Common myeloid progenitor, CD34-positive (primary cell): ENCODE results near the gene STK24.

Source experiments
- CTCF ChIA-PET: fragments of 350-600 bp; sonication (Branson Sonifier 250); formaldehyde crosslinking; loops from one replicate; lab custom pipeline; 2021; ENCODE audit warnings: antibody characterized with exemption; lab: Charles Lee
- POLR2A ChIA-PET: fragments of 350-600 bp; sonication (Branson Sonifier 250); formaldehyde crosslinking; loops from one replicate; lab custom pipeline; 2021; ENCODE audit warnings: antibody characterized with exemption; lab: Charles Lee
- DNase-seq, 3 donors: peaks; one replicate each; pipeline versions ENCODE4 v3.0.0 to v3.0.0-alpha.2; 2013
- H3K27ac ChIP-seq, 2 experiments: 1 replicate in 1 of 2; 2 replicates in 1 of 2; pipeline ENCODE4 v1.7.0; 2013; ENCODE audit warnings: inconsistent platforms in 2 of 2, low read length in 2 of 2, mild to moderate bottlenecking in 2 of 2, low read depth in 1 of 2, moderate library complexity in 1 of 2; ENCODE audit not compliant: severe bottlenecking in 2 of 2, insufficient read depth in 1 of 2, poor library complexity in 1 of 2
- H3K27me3 ChIP-seq, 5 experiments: replicated peaks in 2 of 5; 1 replicate in 3 of 5; 2 replicates in 2 of 5; pipeline versions ENCODE4 v1.6.1 to v1.7.0; 2013; ENCODE audit warnings: low read length in 4 of 5, mild to moderate bottlenecking in 2 of 5, moderate library complexity in 2 of 5, inconsistent platforms in 1 of 5; ENCODE audit not compliant: insufficient read depth in 5 of 5, control insufficient read depth in 4 of 5
- H3K36me3 ChIP-seq, 4 experiments: 1 replicate in 2 of 4; 2 replicates in 2 of 4; pipeline versions ENCODE4 v1.6.1 to v1.7.0; 2013; ENCODE audit warnings: low read length in 3 of 4, control low read depth in 1 of 4, mild to moderate bottlenecking in 1 of 4; ENCODE audit not compliant: control insufficient read depth in 4 of 4, insufficient read depth in 4 of 4
- H3K4me1 ChIP-seq, 4 experiments: 1 replicate in 3 of 4; 2 replicates in 1 of 4; pipeline versions ENCODE4 v1.6.1 to v1.7.1; 2013; ENCODE audit warnings: low read length in 3 of 4, mild to moderate bottlenecking in 3 of 4, control low read depth in 1 of 4, inconsistent platforms in 1 of 4, moderate library complexity in 1 of 4; ENCODE audit not compliant: control insufficient read depth in 4 of 4, insufficient read depth in 4 of 4; ENCODE audit errors: control extremely low read depth in 1 of 4
- H3K4me3 ChIP-seq, 7 experiments: 1 replicate in 4 of 7; 2 replicates in 3 of 7; pipeline versions ENCODE4 v1.5.1 to v1.7.0; 2013; ENCODE audit warnings: mild to moderate bottlenecking in 7 of 7, low read length in 6 of 7, moderate library complexity in 6 of 7, inconsistent platforms in 2 of 7, low read depth in 2 of 7, control low read depth in 1 of 7; ENCODE audit not compliant: insufficient read depth in 4 of 7, control insufficient read depth in 1 of 7; ENCODE audit errors: extremely low read depth in 1 of 7
- H3K9me3 ChIP-seq, 5 experiments: 1 replicate in 4 of 5; 2 replicates in 1 of 5; pipeline versions ENCODE4 v1.6.1 to v1.7.1; 2013; ENCODE audit warnings: low read length in 4 of 5, mild to moderate bottlenecking in 2 of 5, inconsistent platforms in 1 of 5, low read depth in 1 of 5, moderate library complexity in 1 of 5; ENCODE audit not compliant: control insufficient read depth in 4 of 5, insufficient read depth in 2 of 5; ENCODE audit errors: control extremely low read depth in 1 of 5
- WGBS: methylation state at CpG from one replicate; pipeline ENCODE4 v1.1.5; 2013; ENCODE audit not compliant: insufficient coverage; 5-methylcytosine and 5-hydroxymethylcytosine counted together

The STK24 gene

GRCh38 chr13:98459171-98459681 is 117.7 kb downstream of the STK24 start:
- peaks cover 0 to 8% (median 4%) of the 10 kb centered on the region in 4 experiments for H3K4me1 ChIP-seq
- DNase-seq: no peak
- H3K27ac ChIP-seq: no peak overlapping the region
- ChIA-PET CTCF (interaction anchor here (1.5 to 2.1 kb wide), 2 partner anchors 12 to 13 kb away, joined by 3 to 9 read pairs; no protein-coding TSS in a partner anchor), POLR2A (no interaction called here)
- peaks cover 8 to 87% (median 57%) of the 10 kb centered on the region in 4 experiments for H3K36me3 ChIP-seq
- H3K27me3 ChIP-seq: no peaks in the 10 kb centered on the region
- no peak overlapping the region for H3K4me3 ChIP-seq
- H3K9me3 ChIP-seq: no peaks in the 10 kb centered on the region
- WGBS: 98% methylated on average over 12 of the region's 18 CpGs

DNA sequence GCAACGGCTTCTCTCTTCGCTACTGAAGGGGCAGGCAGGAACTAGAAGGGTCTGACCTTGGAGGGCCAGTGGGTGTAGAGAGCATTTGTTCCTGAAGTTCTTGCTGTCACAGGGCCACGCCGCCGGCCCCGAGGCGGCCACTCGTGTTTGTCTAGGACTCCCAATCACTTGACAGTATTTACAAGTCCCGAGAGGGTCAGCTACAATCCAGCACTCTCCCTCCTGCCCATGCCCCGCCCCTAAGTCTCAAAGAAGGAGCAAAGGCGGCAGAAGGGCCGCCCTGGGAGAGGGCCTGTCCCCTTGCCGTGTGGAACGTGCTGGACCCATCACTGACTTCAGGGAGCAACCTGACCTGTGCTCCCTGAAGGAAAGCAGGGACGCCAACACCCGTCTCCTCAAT is 118.5 kb downstream of the STK24 start:
- CTCF ChIA-PET: interaction anchor here (2.1 to 4.8 kb wide), 3 partner anchors 8 to 195 kb away, joined by 9 to 25 read pairs (median 9); no protein-coding TSS in a partner anchor
- POLR2A ChIA-PET: no interaction called here
- DNase-seq: no peak
- peaks cover 8 to 87% (median 52%) of the 10 kb centered on the region in 4 experiments for H3K36me3 ChIP-seq
- 96% methylated on average over 14 of the region's 16 CpGs for WGBS
- H3K27ac ChIP-seq: no peak overlapping the region
- no peaks in the 10 kb centered on the region for H3K9me3 ChIP-seq
- no peak overlapping the region for H3K4me3 ChIP-seq
- H3K4me1 ChIP-seq: peaks cover 0 to 10% (median 4%) of the 10 kb centered on the region in 4 experiments
- no peaks in the 10 kb centered on the region for H3K27me3 ChIP-seq

DNA sequence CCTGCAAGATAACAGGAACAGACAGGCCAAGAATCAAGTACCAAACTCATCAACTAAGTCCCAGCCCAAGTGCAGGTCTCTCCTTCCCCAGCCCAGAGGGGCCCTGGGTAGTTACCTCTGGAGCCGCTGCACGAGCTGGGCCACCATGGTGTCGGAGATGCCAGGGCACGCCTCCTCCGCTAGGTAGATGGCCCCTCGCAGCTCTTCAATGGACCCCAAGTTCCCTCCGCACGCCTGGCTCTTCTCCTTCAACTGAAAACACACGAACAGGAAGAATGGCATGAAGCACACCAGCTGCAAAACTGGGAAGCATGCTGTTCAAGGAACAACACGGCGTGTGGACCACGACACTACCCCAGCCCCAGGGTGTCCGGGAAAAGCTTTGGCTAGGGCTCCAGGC is 119.9 kb downstream of the STK24 start:
- H3K27me3 ChIP-seq: no peaks in the 10 kb centered on the region
- peaks cover 8 to 86% (median 46%) of the 10 kb centered on the region in 4 experiments for H3K36me3 ChIP-seq
- peaks cover 0 to 10% (median 4%) of the 10 kb centered on the region in 4 experiments for H3K4me1 ChIP-seq
- H3K27ac ChIP-seq: no peak overlapping the region
- no peak overlapping the region for H3K4me3 ChIP-seq
- ChIA-PET POLR2A (no interaction called here), CTCF (interaction anchor here (0.7 to 4.8 kb wide), 7 partner anchors 7 to 196 kb away, joined by 3 to 25 read pairs (median 4); no protein-coding TSS in a partner anchor)
- 85% methylated on average over 11 of the region's 13 CpGs for WGBS
- no peak for DNase-seq
- no peaks in the 10 kb centered on the region for H3K9me3 ChIP-seq

DNA sequence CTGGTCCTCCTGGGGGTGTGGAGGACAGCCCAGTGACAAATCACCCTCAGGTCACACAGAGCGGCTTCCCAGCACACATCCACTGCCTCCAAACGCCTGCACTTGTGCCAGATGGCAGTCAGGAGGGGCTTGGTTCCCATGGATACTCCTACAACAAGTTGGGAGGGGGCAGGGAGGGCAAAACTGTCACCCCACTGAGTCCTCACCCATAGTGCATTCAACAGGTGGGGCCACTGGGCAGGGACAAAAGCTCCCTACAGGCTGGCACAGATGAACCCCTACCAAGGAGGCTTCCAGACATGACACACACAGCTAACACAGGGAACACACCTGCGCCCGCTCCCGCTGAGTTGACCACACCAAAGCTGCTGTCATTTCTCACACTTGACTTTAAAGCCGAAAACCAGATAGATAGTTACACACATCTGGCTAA is 120.5 kb downstream of the STK24 start:
- Histone ChIP-seq H3K4me3 (no peak overlapping the region), H3K9me3 (no peaks in the 10 kb centered on the region), H3K27ac (no peak overlapping the region), H3K36me3 (peaks cover 8 to 86% (median 46%) of the 10 kb centered on the region in 4 experiments), H3K4me1 (peaks cover 0 to 10% (median 4%) of the 10 kb centered on the region in 4 experiments), H3K27me3 (no peaks in the 10 kb centered on the region)
- WGBS: 100% methylated on average over 3 of the region's 6 CpGs
- POLR2A ChIA-PET: no interaction called here
- no peak for DNase-seq
- CTCF ChIA-PET: interaction anchor here (1.1 to 4.8 kb wide), 7 partner anchors 10 to 588 kb away, joined by 3 to 25 read pairs (median 4); no protein-coding TSS in a partner anchor

DNA sequence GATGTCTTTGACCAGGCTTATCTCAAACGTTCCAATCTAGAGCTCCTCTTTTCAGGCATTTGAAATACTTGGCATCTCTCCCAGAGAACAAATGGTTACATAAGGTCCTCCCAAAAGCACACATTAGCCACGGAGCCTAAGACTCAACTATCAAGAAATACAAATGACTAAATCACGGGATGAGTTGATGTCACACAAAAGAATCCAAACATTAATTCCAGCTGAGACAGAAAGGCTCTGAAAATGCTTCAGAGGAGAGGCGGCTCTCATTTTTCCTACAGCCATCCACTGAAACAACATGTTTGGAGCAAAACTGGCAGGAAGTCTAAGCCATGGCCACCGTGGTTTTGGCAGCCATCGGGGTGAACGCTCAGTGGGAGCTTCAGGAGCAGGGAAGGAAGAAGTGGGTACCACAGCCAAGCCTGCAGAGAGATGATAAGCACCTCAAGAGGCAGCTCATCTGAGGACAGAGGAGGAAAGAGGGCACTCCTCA is 122.5 kb downstream of the STK24 start:
- POLR2A ChIA-PET: interaction anchor here (0.6 kb wide), 1 partner anchor 199 kb away, joined by 6 read pairs; no protein-coding TSS in a partner anchor
- Histone ChIP-seq H3K27ac (no peak overlapping the region), H3K4me3 (peak overlapping the region in 3 of 7 experiments; percentile 5 to 58 (median 7)), H3K36me3 (peaks cover 4 to 77% (median 33%) of the 10 kb centered on the region in 4 experiments), H3K4me1 (peaks cover 0 to 17% (median 11%) of the 10 kb centered on the region in 4 experiments), H3K27me3 (no peaks in the 10 kb centered on the region), H3K9me3 (no peaks in the 10 kb centered on the region)
- CTCF ChIA-PET: interaction anchor here (0.9 to 4.8 kb wide), 4 partner anchors 8 to 199 kb away, joined by 3 to 25 read pairs (median 17); no protein-coding TSS in a partner anchor
- 10% methylated on average over 7 of the region's 7 CpGs for WGBS
- DNase-seq: peak; percentile 39 to 56 (median 42)

- no peak for DNase-seq
- ChIA-PET POLR2A (no interaction called here), CTCF (no interaction called here)
- Histone ChIP-seq H3K27ac (no peak overlapping the region), H3K27me3 (no peaks in the 10 kb centered on the region), H3K4me1 (peaks cover 0 to 17% (median 11%) of the 10 kb centered on the region in 4 experiments), H3K9me3 (no peaks in the 10 kb centered on the region), H3K4me3 (no peak overlapping the region), H3K36me3 (peaks cover 10 to 75% (median 25%) of the 10 kb centered on the region in 4 experiments)
- 81% methylated on average over 7 of the region's 15 CpGs for WGBS
Measured at GRCh38 chr13:98452851-98453843, 123.8 kb downstream of the STK24 start.
